ENCODE measurements around the gene ELMO2. TPM values are rescaled to one million over a fixed set of nuclear protein-coding genes. Genes with fewer than 3 reads are reported as not detected.

The ELMO2 gene
- total RNA-seq, 6 donors from 2014 or later: 36.4 to 103 (median 46.3) TPM

- peaks cover 0 to 28% (median 11%) of the 10 kb centered on the region in 4 donors for H3K36me3 ChIP-seq
- 71 to 72% methylated on average over 12 to 23 of the region's 23 CpGs for WGBS, 2 donors
- H3K27me3 ChIP-seq: no peaks in the 10 kb centered on the region
- H3K4me1 ChIP-seq: peaks cover 21 to 45% (median 32%) of the 10 kb centered on the region in 4 donors
- peak in 1 of 2 donors; percentile 44 for DNase-seq
- peak overlapping the region in 2 of 4 donors; percentile 61 for H3K27ac ChIP-seq
- no peak overlapping the region for H3K4me3 ChIP-seq
- H3K9me3 ChIP-seq: no peaks in the 10 kb centered on the region
- no peak for ATAC-seq (ENCODE audit: low FRiP score in 2 of 2)
- no peak for TF ChIP-seq POLR2A (IDR thresholded peaks at IDR 0.05)
- TF ChIP-seq POLR2AphosphoS5 (IDR thresholded peaks at IDR 0.05): no peak
- no peak for TF ChIP-seq CTCF (IDR thresholded peaks at IDR 0.05)
- TF ChIP-seq EP300 (IDR thresholded peaks at IDR 0.05): no peak
Measured at GRCh38 chr20:46356195-46357029, 50.0 kb downstream of the ELMO2 start.

- Histone ChIP-seq H3K4me3 (no peak overlapping the region), H3K27me3 (no peaks in the 10 kb centered on the region), H3K9me3 (no peaks in the 10 kb centered on the region), H3K27ac (no peak overlapping the region), H3K36me3 (peaks cover 0 to 32% (median 16%) of the 10 kb centered on the region in 4 donors), H3K4me1 (peaks cover 20 to 41% (median 25%) of the 10 kb centered on the region in 4 donors)
- no peak for ATAC-seq (ENCODE audit: low FRiP score in 2 of 2)
- no peak for DNase-seq
- no peak for TF ChIP-seq POLR2A (IDR thresholded peaks at IDR 0.05)
- TF ChIP-seq EP300 (IDR thresholded peaks at IDR 0.05): no peak
- no peak for TF ChIP-seq CTCF (IDR thresholded peaks at IDR 0.05)
- no peak for TF ChIP-seq POLR2AphosphoS5 (IDR thresholded peaks at IDR 0.05)
- 85 to 93% methylated on average over 7 of the region's 7 CpGs for WGBS, 2 donors
Measured at GRCh38 chr20:46355778-46356177, 50.6 kb downstream of the ELMO2 start.

GRCh38 chr20:46354920-46355654, 51.3 kb downstream of the ELMO2 start:
- WGBS, 2 donors: 91 to 98% methylated on average over 7 to 18 of the region's 20 CpGs
- ATAC-seq (ENCODE audit: low FRiP score in 2 of 2) (no peak), DNase-seq (peak in 1 of 2 donors; percentile 50)
- H3K4me3 ChIP-seq: no peak overlapping the region
- peaks cover 0 to 39% (median 21%) of the 10 kb centered on the region in 4 donors for H3K36me3 ChIP-seq
- H3K4me1 ChIP-seq: peaks cover 20 to 42% (median 25%) of the 10 kb centered on the region in 4 donors
- no peak for TF ChIP-seq POLR2AphosphoS5 (IDR thresholded peaks at IDR 0.05)
- no peak for TF ChIP-seq CTCF (IDR thresholded peaks at IDR 0.05)
- no peak for TF ChIP-seq POLR2A (IDR thresholded peaks at IDR 0.05)
- no peak for TF ChIP-seq EP300 (IDR thresholded peaks at IDR 0.05)
- H3K27ac ChIP-seq: no peak overlapping the region
- H3K9me3 ChIP-seq: no peaks in the 10 kb centered on the region
- no peaks in the 10 kb centered on the region for H3K27me3 ChIP-seq

GRCh38 chr20:46354207-46354555, 52.2 kb downstream of the ELMO2 start:
- DNase-seq: no peak
- peaks cover 0 to 48% (median 26%) of the 10 kb centered on the region in 4 donors for H3K36me3 ChIP-seq
- TF ChIP-seq POLR2A (IDR thresholded peaks at IDR 0.05) (no peak), CTCF (IDR thresholded peaks at IDR 0.05) (no peak), EP300 (IDR thresholded peaks at IDR 0.05) (no peak), POLR2AphosphoS5 (IDR thresholded peaks at IDR 0.05) (no peak)
- no peak overlapping the region for H3K27ac ChIP-seq
- H3K9me3 ChIP-seq: no peaks in the 10 kb centered on the region
- H3K4me1 ChIP-seq: peaks cover 14 to 33% (median 22%) of the 10 kb centered on the region in 4 donors
- 95 to 97% methylated on average over 4 of the region's 4 CpGs for WGBS, 2 donors
- no peak for ATAC-seq (ENCODE audit: low FRiP score in 2 of 2)
- no peaks in the 10 kb centered on the region for H3K27me3 ChIP-seq
- H3K4me3 ChIP-seq: no peak overlapping the region

All from upper lobe of left lung (tissue), 6 donors.